Testis (tissue), 3 donors: Measurements from ENCODE around the gene SERP2. TPM values are rescaled to one million over a fixed set of nuclear protein-coding genes. Genes with fewer than 3 reads are reported as not detected.

Experiments used
- DNase-seq: peaks from one replicate; pipeline ENCODE4 v3.0.0-alpha.2; 2019
- H3K27ac ChIP-seq, 2 donors: fragments of 200-600 bp; sonication (generic); one replicate each; pipeline ENCODE4 v1.5.1; 2019
- H3K27me3 ChIP-seq: fragments of 200-600 bp; sonication (generic); one replicate; pipeline ENCODE4 v1.5.1; 2019
- H3K36me3 ChIP-seq: fragments of 200-600 bp; sonication (generic); one replicate; pipeline ENCODE4 v1.5.1; 2017; ENCODE audit warnings: low read depth; ENCODE audit errors: missing control alignments
- H3K4me1 ChIP-seq: fragments of 200-600 bp; sonication (generic); one replicate; pipeline ENCODE4 v1.5.1; 2019
- H3K4me3 ChIP-seq, 2 donors: fragments of 200-600 bp; sonication (generic); one replicate each; pipeline ENCODE4 v1.5.1; 2017 to 2019
- H3K9me3 ChIP-seq: fragments of 200-600 bp; sonication (generic); one replicate; pipeline ENCODE4 v1.5.1; 2017
- POLR2A ChIP-seq: fragments of 450-650 bp; IDR thresholded peaks from one replicate; pipeline ENCODE4 v1.6.1; 2017; ENCODE audit warnings: antibody characterized with exemption, mild to moderate bottlenecking, moderate library complexity
- WGBS, 2 donors: methylation state at CpG; one replicate each; pipeline ENCODE4 v1.1.5; 2018; 5-methylcytosine and 5-hydroxymethylcytosine counted together
- intact Hi-C: fragments of 100-400 bp; cut with DNase I; formaldehyde crosslinking; loops from one replicate; pipeline ENCODE4 v1.15.1; 2023; ENCODE audit warnings: low total_unique reads
- polyA plus RNA-seq: library from polyadenylated mRNA; stranded (reverse); fragments of 350-450 nt; fragmentation: Illumina TruSeq; extraction: RNeasy Lipid Tissue Mini Kit (QIAGEN cat#74804); gene quantifications from one replicate; pipeline ENCODE4 v1.2.3, GENCODE V29; 2014; ENCODE audit warnings: low read depth, low replicate concordance; ENCODE audit not compliant: insufficient read depth
- total RNA-seq, 2 donors: library from RNA; depleted of rRNA; stranded (reverse); fragments of >200 nt; gene quantifications; one replicate each; pipeline ENCODE4 v1.2.3, GENCODE V29; 2016
- TF ChIP-seq, protein P1 (sequence below), 3 experiments: fragments of 450-650 bp in 2 of 3; fragments of 200-600 bp in 1 of 3; sonication (generic) in 1 of 3; IDR thresholded peaks; one replicate each; pipeline ENCODE4 v1.5.1; 2016 to 2019; ENCODE audit warnings: antibody characterized with exemption in 3 of 3, mild to moderate bottlenecking in 2 of 3, moderate library complexity in 1 of 3

SERP2 gene
- total and polyA plus RNA-seq, 3 donors from 2014 or later, result 23.5 to 59.2 (median 31.4) TPM

DNA sequence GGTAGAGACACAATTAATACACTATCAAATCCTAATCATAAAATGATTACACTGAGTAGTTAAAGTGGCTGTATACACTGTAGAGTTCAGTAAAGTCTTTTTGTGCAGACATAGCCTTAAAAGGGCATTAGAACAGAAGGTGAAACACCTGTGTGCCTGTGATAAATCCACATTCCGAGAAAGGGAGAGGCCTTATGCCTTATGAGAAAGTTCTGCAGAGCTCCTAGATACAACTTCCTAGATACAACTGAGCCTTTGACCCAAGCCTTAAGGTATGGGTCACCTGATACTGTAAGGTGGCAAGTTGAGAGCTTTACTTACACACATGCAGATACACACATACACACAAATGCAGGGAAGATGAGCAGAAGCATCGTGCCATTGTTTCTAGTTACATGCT is 6.3 kb downstream of the SERP2 start:
- H3K9me3 ChIP-seq, result no peaks in the 10 kb centered on the region
- H3K27me3 ChIP-seq, result no peaks in the 10 kb centered on the region
- 93 to 100% methylated on average over 1 to 2 of the region's 2 CpGs for WGBS, 2 donors
- no peak overlapping the region for H3K27ac ChIP-seq
- TF ChIP-seq, protein P1, sequence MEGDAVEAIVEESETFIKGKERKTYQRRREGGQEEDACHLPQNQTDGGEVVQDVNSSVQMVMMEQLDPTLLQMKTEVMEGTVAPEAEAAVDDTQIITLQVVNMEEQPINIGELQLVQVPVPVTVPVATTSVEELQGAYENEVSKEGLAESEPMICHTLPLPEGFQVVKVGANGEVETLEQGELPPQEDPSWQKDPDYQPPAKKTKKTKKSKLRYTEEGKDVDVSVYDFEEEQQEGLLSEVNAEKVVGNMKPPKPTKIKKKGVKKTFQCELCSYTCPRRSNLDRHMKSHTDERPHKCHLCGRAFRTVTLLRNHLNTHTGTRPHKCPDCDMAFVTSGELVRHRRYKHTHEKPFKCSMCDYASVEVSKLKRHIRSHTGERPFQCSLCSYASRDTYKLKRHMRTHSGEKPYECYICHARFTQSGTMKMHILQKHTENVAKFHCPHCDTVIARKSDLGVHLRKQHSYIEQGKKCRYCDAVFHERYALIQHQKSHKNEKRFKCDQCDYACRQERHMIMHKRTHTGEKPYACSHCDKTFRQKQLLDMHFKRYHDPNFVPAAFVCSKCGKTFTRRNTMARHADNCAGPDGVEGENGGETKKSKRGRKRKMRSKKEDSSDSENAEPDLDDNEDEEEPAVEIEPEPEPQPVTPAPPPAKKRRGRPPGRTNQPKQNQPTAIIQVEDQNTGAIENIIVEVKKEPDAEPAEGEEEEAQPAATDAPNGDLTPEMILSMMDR (IDR thresholded peaks at IDR 0.05), result no peak
- TF ChIP-seq POLR2A, result no peak
- H3K4me1 ChIP-seq, result peaks cover 24% of the 10 kb centered on the region
- intact Hi-C loops, result no loop called here
- no peak for DNase-seq
- no peaks in the 10 kb centered on the region for H3K36me3 ChIP-seq
- no peak overlapping the region for H3K4me3 ChIP-seq

DNA sequence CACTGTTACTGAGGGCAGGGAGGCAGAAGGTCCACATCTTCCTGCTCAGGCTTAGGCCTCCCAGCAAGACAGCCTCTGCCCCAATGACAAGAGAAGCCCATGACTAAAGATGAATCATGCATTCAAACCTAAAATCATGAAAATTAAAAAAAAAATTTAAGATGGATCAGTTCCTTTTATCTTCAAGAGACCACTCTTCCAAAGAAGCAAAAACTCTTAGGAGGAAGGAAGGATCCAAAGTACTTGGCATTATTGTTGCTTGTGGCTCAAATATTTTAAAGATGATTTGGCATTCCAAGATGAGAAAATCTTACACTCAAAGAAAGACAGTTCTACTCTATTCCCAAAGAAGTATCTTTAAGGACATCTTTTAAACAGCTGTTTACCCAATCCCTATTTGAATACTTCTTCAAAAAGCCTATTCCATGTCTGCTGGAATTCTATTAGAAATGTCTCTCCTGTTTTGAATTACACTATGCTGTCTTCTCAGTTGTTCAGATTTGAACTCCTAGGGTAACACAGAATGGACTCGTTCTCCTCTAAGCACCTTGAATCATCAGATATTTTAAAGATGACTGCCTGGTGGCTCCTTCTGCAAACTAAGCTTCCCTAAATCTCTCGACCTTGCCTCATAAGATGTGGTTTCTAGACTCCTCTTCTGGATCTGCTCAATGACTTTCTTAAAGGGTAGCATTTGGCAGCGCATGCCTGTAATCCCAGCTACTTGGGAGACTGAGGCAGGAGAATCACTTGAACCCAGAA is 7.0 kb downstream of the SERP2 start:
- no peak for DNase-seq
- peaks cover 30% of the 10 kb centered on the region for H3K4me1 ChIP-seq
- H3K4me3 ChIP-seq, result no peak overlapping the region
- WGBS, 2 donors, result 93 to 96% methylated on average over 3 of the region's 3 CpGs
- no peak for TF ChIP-seq POLR2A
- TF ChIP-seq, protein P1 (IDR thresholded peaks at IDR 0.05), result no peak
- H3K27ac ChIP-seq, result no peak overlapping the region
- no peaks in the 10 kb centered on the region for H3K36me3 ChIP-seq
- intact Hi-C loops, result no loop called here
- no peaks in the 10 kb centered on the region for H3K27me3 ChIP-seq
- H3K9me3 ChIP-seq, result no peaks in the 10 kb centered on the region

DNA sequence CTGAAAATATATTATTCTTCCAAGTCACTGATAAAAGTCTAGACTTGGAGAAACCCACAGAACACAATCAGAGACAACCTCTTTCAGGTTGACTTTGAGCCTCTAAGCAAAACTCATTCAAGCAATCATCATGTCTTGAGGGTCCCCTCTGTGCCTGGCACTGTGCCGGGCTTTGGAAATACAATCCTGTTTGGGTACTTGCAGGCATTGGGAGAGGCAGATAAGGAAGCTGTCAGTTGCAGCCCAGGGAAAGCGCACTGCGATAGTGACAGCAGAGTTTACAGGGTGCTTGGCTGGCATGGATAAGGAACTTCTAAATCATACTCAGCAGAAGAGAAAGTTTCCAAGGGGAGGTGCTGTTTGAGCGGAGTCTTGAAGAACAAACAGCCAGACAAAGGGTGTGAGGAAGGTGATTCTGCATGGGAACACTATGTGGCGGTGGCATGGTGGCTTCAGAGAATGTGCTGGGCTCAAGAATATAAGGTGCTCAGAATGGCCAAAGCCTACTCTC is 9.1 kb downstream of the SERP2 start:
- no peaks in the 10 kb centered on the region for H3K36me3 ChIP-seq
- H3K27me3 ChIP-seq, result no peaks in the 10 kb centered on the region
- H3K4me1 ChIP-seq, result peaks cover 39% of the 10 kb centered on the region
- 77 to 80% methylated on average over 5 of the region's 5 CpGs for WGBS, 2 donors
- H3K27ac ChIP-seq, result peak overlapping the region in 1 of 2 donors; percentile 61
- H3K4me3 ChIP-seq, result no peak overlapping the region
- intact Hi-C loops, result no loop called here
- DNase-seq, result peak; percentile 56
- no peaks in the 10 kb centered on the region for H3K9me3 ChIP-seq
- TF ChIP-seq, protein P1 (IDR thresholded peaks at IDR 0.05), result no peak
- no peak for TF ChIP-seq POLR2A

DNA sequence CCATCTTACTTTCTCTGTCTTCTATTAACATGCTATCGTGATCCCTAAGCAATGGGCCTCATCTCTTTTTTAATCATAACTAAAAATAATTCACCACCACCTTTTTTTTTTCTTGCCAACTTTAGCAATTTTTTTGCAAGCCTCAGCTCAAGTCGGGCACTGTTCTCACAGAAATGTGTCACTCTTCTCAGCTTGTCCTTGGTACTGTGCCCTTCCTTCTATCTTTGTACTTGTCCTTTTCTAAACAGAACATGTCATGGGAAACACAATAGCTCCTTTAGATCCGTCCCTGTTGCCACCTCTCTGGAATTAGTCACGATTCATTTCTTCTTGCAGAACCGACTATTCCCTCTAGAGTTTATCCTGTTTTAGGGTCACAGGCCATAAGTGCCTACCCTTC is 10.3 kb downstream of the SERP2 start:
- Histone ChIP-seq H3K27me3 (no peaks in the 10 kb centered on the region), H3K4me1 (peaks cover 47% of the 10 kb centered on the region), H3K36me3 (no peaks in the 10 kb centered on the region), H3K9me3 (no peaks in the 10 kb centered on the region), H3K4me3 (no peak overlapping the region), H3K27ac (peak overlapping the region; percentile 61 to 65)
- intact Hi-C loops, result no loop called here
- 50 to 58% methylated on average over 5 of the region's 5 CpGs for WGBS, 2 donors
- no peak for DNase-seq
- TF ChIP-seq POLR2A, result no peak
- TF ChIP-seq, protein P1 (IDR thresholded peaks at IDR 0.05), result no peak

DNA sequence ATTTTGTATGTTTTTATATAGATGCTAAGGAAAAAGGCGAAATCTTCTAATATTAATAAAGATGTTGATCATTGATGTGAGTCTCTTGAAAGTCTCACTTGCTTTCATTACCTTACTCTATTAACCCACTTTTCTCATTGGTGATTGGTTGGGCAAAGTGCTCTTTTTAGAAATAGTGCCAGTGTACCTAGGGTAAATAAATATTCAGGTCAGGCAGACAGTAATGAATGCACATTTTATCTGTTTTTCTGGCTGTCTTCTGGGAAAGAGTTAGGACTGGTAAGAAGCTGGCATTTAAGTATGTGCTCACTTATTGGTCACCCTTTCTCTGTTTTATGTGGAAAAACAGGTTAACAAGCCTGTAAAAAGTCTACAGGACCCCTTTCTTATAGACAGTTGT is 11.2 kb downstream of the SERP2 start:
- Histone ChIP-seq H3K36me3 (no peaks in the 10 kb centered on the region), H3K9me3 (no peaks in the 10 kb centered on the region), H3K27ac (peak overlapping the region; percentile 61 to 65), H3K4me3 (no peak overlapping the region), H3K4me1 (peaks cover 47% of the 10 kb centered on the region), H3K27me3 (no peaks in the 10 kb centered on the region)
- intact Hi-C loops, result no loop called here
- DNase-seq, result no peak
- no peak for TF ChIP-seq POLR2A
- WGBS, 2 donors, result 96 to 97% methylated on average over 1 of the region's 1 CpG
